HEK293 (cell line): Measurements from ENCODE around the gene TPRX2.

ENCODE experiments used
- CTCF ChIA-PET: fragments of 350-600 bp; formaldehyde crosslinking; extraction: SDS; loops from one replicate; lab custom pipeline; 2021; ENCODE audit warnings: antibody characterized with exemption; lab: Yijun Ruan, JAX
- POLR2A ChIA-PET: fragments of 300-600 bp; formaldehyde crosslinking; extraction: SDS; loops from one replicate; lab custom pipeline; 2020; ENCODE audit warnings: antibody characterized with exemption, inconsistent platforms; lab: Yijun Ruan, JAX
- H3K27ac ChIP-seq: fragments of 200-500 bp; sonication (Bioruptor generic); 2 replicates; pipeline ENCODE4 v1.5.1; 2014; ENCODE audit warnings: low read depth, low read length, control low read depth, inconsistent platforms; ENCODE audit errors: extremely low read depth
- H3K36me3 ChIP-seq, 2 experiments: fragments of 200-500 bp in 1 of 2; sonication (Bioruptor generic) in 1 of 2; 1 replicate in 1 of 2; 2 replicates in 1 of 2; pipeline ENCODE4 v1.5.1; 2014 to 2017; ENCODE audit warnings: inconsistent platforms in 2 of 2, low read length in 2 of 2; ENCODE audit not compliant: control insufficient read depth in 2 of 2, insufficient read depth in 1 of 2
- H3K4me1 ChIP-seq: fragments of 200-500 bp; sonication (Bioruptor generic); 2 replicates; pipeline ENCODE4 v1.5.1; 2014; ENCODE audit warnings: mild to moderate bottlenecking, low read length, inconsistent platforms; ENCODE audit not compliant: control insufficient read depth, insufficient read depth
- H3K4me3 ChIP-seq: 2 replicates; pipeline ENCODE4 v1.5.1; 2011; ENCODE audit warnings: low read depth, mild to moderate bottlenecking, control low read depth, low read length, moderate library complexity
- H3K9me3 ChIP-seq: fragments of 200-500 bp; sonication (Bioruptor generic); 2 replicates; pipeline ENCODE4 v1.5.1; 2014; ENCODE audit warnings: low read depth, low read length, inconsistent platforms; ENCODE audit not compliant: control insufficient read depth, insufficient read depth
- EGR2 ChIP-seq: fragments of 450-650 bp; formaldehyde crosslinking; IDR thresholded peaks from 2 replicates; pipeline ENCODE4 v1.5.1; 2016; ENCODE audit warnings: low read depth, missing biosample characterization, missing genetic modification characterization
- HOXC10 ChIP-seq: sonication (generic); formaldehyde crosslinking; IDR thresholded peaks from 2 replicates; pipeline ENCODE4 v1.8.1; 2023; ENCODE audit warnings: mild to moderate bottlenecking, missing genetic modification reagents
- KLF1 ChIP-seq: fragments of 450-650 bp; formaldehyde crosslinking; IDR thresholded peaks from 2 replicates; pipeline ENCODE4 v1.5.1; 2016; ENCODE audit warnings: missing biosample characterization, missing genetic modification characterization
- KLF10 ChIP-seq: fragments of 450-650 bp; IDR thresholded peaks from 2 replicates; pipeline ENCODE4 v1.5.1; 2018; ENCODE audit warnings: missing biosample characterization, mild to moderate bottlenecking, missing genetic modification characterization
- KLF8 ChIP-seq: fragments of 450-650 bp; formaldehyde crosslinking; IDR thresholded peaks from 2 replicates; pipeline ENCODE4 v1.5.1; 2016; ENCODE audit warnings: missing biosample characterization, missing genetic modification characterization
- PATZ1 ChIP-seq: fragments of 450-650 bp; formaldehyde crosslinking; IDR thresholded peaks from 2 replicates; pipeline ENCODE4 v1.5.1; 2016; ENCODE audit warnings: missing biosample characterization, missing genetic modification characterization
- PRDM10 ChIP-seq: fragments of 450-650 bp; formaldehyde crosslinking; IDR thresholded peaks from 2 replicates; pipeline ENCODE4 v1.5.1; 2016; ENCODE audit warnings: missing biosample characterization, missing genetic modification characterization
- ZBTB48 ChIP-seq: fragments of 450-650 bp; formaldehyde crosslinking; IDR thresholded peaks from 2 replicates; pipeline ENCODE4 v1.5.1; 2016; ENCODE audit warnings: missing biosample characterization, missing genetic modification characterization
- ZFHX2 ChIP-seq: fragments of 450-650 bp; formaldehyde crosslinking; conservative IDR thresholded peaks from 2 replicates; pipeline ENCODE4 v1.5.1; 2016; ENCODE audit warnings: missing biosample characterization, missing genetic modification characterization
- ZNF112 ChIP-seq: fragments of 450-650 bp; formaldehyde crosslinking; IDR thresholded peaks from 2 replicates; pipeline ENCODE4 v1.5.0; 2017; ENCODE audit warnings: missing biosample characterization, missing genetic modification characterization
- ZNF121 ChIP-seq: fragments of 450-650 bp; formaldehyde crosslinking; IDR thresholded peaks from 2 replicates; pipeline ENCODE4 v1.5.1; 2016; ENCODE audit warnings: missing biosample characterization, missing genetic modification characterization
- ZNF184 ChIP-seq: fragments of 450-650 bp; IDR thresholded peaks from 2 replicates; pipeline ENCODE4 v1.5.1; 2018; ENCODE audit warnings: missing biosample characterization, mild to moderate bottlenecking, missing genetic modification characterization
- ZNF2 ChIP-seq: fragments of 450-650 bp; formaldehyde crosslinking; IDR thresholded peaks from 2 replicates; pipeline ENCODE4 v1.5.1; 2016; ENCODE audit warnings: missing biosample characterization, missing genetic modification characterization
- ZNF214 ChIP-seq: fragments of 450-650 bp; formaldehyde crosslinking; IDR thresholded peaks from 2 replicates; pipeline ENCODE4 v1.5.1; 2017; ENCODE audit warnings: missing biosample characterization, mild to moderate bottlenecking, missing genetic modification characterization, borderline replicate concordance
- ZNF223 ChIP-seq: fragments of 450-650 bp; formaldehyde crosslinking; IDR thresholded peaks from 2 replicates; pipeline ENCODE4 v1.5.1; 2016; ENCODE audit warnings: missing biosample characterization, missing genetic modification characterization
- ZNF292 ChIP-seq: fragments of 450-650 bp; formaldehyde crosslinking; IDR thresholded peaks from 2 replicates; pipeline ENCODE4 v1.5.1; 2016; ENCODE audit warnings: low read depth, missing biosample characterization, missing genetic modification characterization, borderline replicate concordance
- ZNF473 ChIP-seq: fragments of 450-650 bp; formaldehyde crosslinking; IDR thresholded peaks from 2 replicates; pipeline ENCODE4 v1.5.1; 2017; ENCODE audit warnings: missing biosample characterization, missing genetic modification characterization
- ZNF624 ChIP-seq: fragments of 450-650 bp; formaldehyde crosslinking; IDR thresholded peaks from 2 replicates; pipeline ENCODE4 v1.5.1; 2017; ENCODE audit warnings: missing biosample characterization, missing genetic modification characterization
- ZNF670 ChIP-seq: fragments of 450-650 bp; formaldehyde crosslinking; IDR thresholded peaks from 2 replicates; pipeline ENCODE4 v1.5.1; 2016; ENCODE audit warnings: missing biosample characterization, missing genetic modification characterization, low read depth
- ZNF791 ChIP-seq: fragments of 450-650 bp; formaldehyde crosslinking; IDR thresholded peaks from 2 replicates; pipeline ENCODE4 v1.5.1; 2016; ENCODE audit warnings: missing biosample characterization, missing genetic modification characterization
- ZNF792 ChIP-seq: fragments of 450-650 bp; formaldehyde crosslinking; IDR thresholded peaks from 2 replicates; pipeline ENCODE4 v1.5.1; 2016; ENCODE audit warnings: missing biosample characterization, missing genetic modification characterization
- TF ChIP-seq, protein P1 (sequence below): fragments of 450-650 bp; formaldehyde crosslinking; IDR thresholded peaks from 2 replicates; pipeline ENCODE4 v1.5.1; 2016; ENCODE audit warnings: missing biosample characterization, missing genetic modification characterization
- TF ChIP-seq, protein P2 (sequence below): fragments of 450-650 bp; formaldehyde crosslinking; IDR thresholded peaks from 2 replicates; pipeline ENCODE4 v1.5.1; 2017; ENCODE audit warnings: missing biosample characterization, missing genetic modification characterization

The TPRX2 gene

GRCh38 chr19:47860602-47861297 lies 1.7 kb downstream of the TPRX2 start:
- 0 out of 2 replicates have a peak, but pooled peaks cover 4% of the 10 kb centered on the region for H3K4me1 ChIP-seq
- TF ChIP-seq ZBTB48 (tag by site-specific recombination) (no peak), ZNF223 (tag by site-specific recombination) (no peak), ZNF473 (tag by site-specific recombination) (no peak), ZNF791 (tag by site-specific recombination) (no peak)
- TF ChIP-seq, all 188 proteins: peak for 0
- ChIA-PET CTCF (interaction anchor here (1.0 to 3.3 kb wide), 2 partner anchors 9 to 71 kb away, joined by 5 to 28 read pairs; no protein-coding TSS in a partner anchor), POLR2A (no interaction called here)
- H3K27ac ChIP-seq: no peak overlapping the region
- no peaks in the 10 kb centered on the region for H3K9me3 ChIP-seq
- H3K36me3 ChIP-seq: no peaks in the 10 kb centered on the region; a peak in 1 of 3 replicates
- H3K4me3 ChIP-seq: no peak overlapping the region

GRCh38 chr19:47861630-47862029 lies 2.6 kb downstream of the TPRX2 start:
- Histone ChIP-seq H3K9me3 (no peaks in the 10 kb centered on the region), H3K36me3 (no peaks in the 10 kb centered on the region; a peak in 1 of 3 replicates), H3K27ac (no peak overlapping the region), H3K4me1 (0 out of 2 replicates have a peak, but pooled peaks cover 4% of the 10 kb centered on the region), H3K4me3 (no peak overlapping the region)
- TF ChIP-seq KLF10 (tag by site-specific recombination) (no peak), HOXC10 (no peak), ZNF292 (tag by site-specific recombination) (no peak), ZNF184 (tag by site-specific recombination) (peak; percentile 99), ZNF214 (tag by site-specific recombination) (no peak)
- ChIA-PET POLR2A (no interaction called here), CTCF (interaction anchor here (0.7 to 3.3 kb wide), 4 partner anchors 10 to 72 kb away, joined by 5 to 29 read pairs (median 16); no protein-coding TSS in a partner anchor)

DNA sequence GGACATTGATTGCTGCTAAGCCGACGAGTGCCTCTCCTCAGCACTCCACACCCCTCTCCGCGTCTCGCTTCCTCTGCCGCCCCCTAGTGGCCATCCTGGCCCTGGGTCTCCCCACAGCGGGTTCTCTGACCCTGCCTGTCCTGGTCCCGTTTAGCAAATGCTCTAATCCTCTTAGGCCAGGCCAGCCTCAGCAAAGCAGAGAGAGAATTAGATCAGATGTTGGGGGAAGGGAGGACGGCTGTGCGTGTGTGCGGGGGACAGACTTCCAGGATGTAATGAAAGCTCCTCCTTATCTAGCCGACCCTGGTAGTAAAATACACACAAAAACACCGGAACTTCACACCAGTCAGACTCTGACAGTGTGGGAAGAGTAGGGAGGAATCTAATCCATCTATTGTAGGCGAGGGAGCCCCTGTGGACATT lies 4.5 kb downstream of the TPRX2 start:
- Histone ChIP-seq H3K9me3 (no peaks in the 10 kb centered on the region), H3K4me3 (no peak overlapping the region), H3K27ac (peak overlapping the region; percentile 46; the same call in 1 of the 2 replicates), H3K4me1 (0 out of 2 replicates have a peak, but pooled peaks cover 4% of the 10 kb centered on the region), H3K36me3 (no peaks in the 10 kb centered on the region)
- ChIA-PET CTCF (interaction anchor here (0.6 to 3.9 kb wide), 45 partner anchors 8 to 1418 kb away, joined by 3 to 45 read pairs (median 6); partner anchors contain the start of genes CABP5, CRX and SULT2A1), POLR2A (no interaction called here)
- TF ChIP-seq ZNF2 (tag by site-specific recombination) (no peak), PATZ1 (tag by site-specific recombination) (peak; percentile 30), ZNF112 (tag by site-specific recombination) (no peak), ZNF791 (tag by site-specific recombination) (no peak), KLF8 (tag by site-specific recombination) (peak; percentile 52; the same call in 1 of the 2 replicates), PRDM10 (tag by site-specific recombination) (peak; percentile 56), EGR2 (tag by site-specific recombination) (peak; percentile 35; the same call in 1 of the 2 replicates), KLF1 (tag by site-specific recombination) (no peak), ZFHX2 (peak; percentile 56), ZNF792 (no peak), ZNF670 (no peak), ZNF624 (tag by site-specific recombination) (no peak), ZNF214 (tag by site-specific recombination) (no peak), ZNF121 (no peak)
- TF ChIP-seq, protein P1, sequence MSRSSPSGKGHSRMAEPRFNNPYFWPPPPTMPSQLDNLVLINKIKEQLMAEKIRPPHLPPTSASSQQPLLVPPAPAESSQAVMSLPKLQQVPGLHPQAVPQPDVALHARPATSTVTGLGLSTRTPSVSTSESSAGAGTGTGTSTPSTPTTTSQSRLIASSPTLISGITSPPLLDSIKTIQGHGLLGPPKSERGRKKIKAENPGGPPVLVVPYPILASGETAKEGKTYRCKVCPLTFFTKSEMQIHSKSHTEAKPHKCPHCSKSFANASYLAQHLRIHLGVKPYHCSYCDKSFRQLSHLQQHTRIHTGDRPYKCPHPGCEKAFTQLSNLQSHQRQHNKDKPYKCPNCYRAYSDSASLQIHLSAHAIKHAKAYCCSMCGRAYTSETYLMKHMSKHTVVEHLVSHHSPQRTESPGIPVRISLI: no peak
- TF ChIP-seq, protein P2, sequence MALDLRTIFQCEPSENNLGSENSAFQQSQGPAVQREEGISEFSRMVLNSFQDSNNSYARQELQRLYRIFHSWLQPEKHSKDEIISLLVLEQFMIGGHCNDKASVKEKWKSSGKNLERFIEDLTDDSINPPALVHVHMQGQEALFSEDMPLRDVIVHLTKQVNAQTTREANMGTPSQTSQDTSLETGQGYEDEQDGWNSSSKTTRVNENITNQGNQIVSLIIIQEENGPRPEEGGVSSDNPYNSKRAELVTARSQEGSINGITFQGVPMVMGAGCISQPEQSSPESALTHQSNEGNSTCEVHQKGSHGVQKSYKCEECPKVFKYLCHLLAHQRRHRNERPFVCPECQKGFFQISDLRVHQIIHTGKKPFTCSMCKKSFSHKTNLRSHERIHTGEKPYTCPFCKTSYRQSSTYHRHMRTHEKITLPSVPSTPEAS (tag by site-specific recombination): peak; percentile 46
